Osteoblast (primary cell): ENCODE results near the gene ARL13A. TPM values are rescaled to one million over a fixed set of nuclear protein-coding genes. Genes with fewer than 3 reads are reported as not detected.

Experiments used
- DNase-seq: peaks from one replicate; pipeline ENCODE4 v3.0.0; 2011; ENCODE audit warnings: low spot score, mixed read lengths; ENCODE audit not compliant: insufficient read length; ENCODE audit errors: missing footprints
- H2AFZ ChIP-seq: 2 replicates; pipeline ENCODE4 v1.6.0; 2011; ENCODE audit warnings: mild to moderate bottlenecking, low read length
- H3K27ac ChIP-seq: 2 replicates; pipeline ENCODE4 v1.5.1; 2011; ENCODE audit warnings: mild to moderate bottlenecking, low read depth, low read length, moderate library complexity
- H3K27me3 ChIP-seq: 2 replicates; pipeline ENCODE4 v1.6.0; 2012; ENCODE audit warnings: mild to moderate bottlenecking, control low read depth, inconsistent platforms, low read length, moderate library complexity; ENCODE audit not compliant: insufficient read depth
- H3K36me3 ChIP-seq: 2 replicates; pipeline ENCODE4 v1.5.1; 2011; ENCODE audit warnings: mild to moderate bottlenecking, low read length, control low read depth, moderate library complexity; ENCODE audit not compliant: insufficient read depth
- H3K4me1 ChIP-seq: 2 replicates; pipeline ENCODE4 v1.5.1; 2011; ENCODE audit warnings: mild to moderate bottlenecking, low read length, control low read depth, moderate library complexity; ENCODE audit not compliant: insufficient read depth
- H3K4me2 ChIP-seq: 2 replicates; pipeline ENCODE4 v1.6.0; 2011; ENCODE audit warnings: mild to moderate bottlenecking, low read length; ENCODE audit not compliant: insufficient read depth
- H3K4me3 ChIP-seq: fragments of 200-600 bp; sonication (generic); 3 replicates; pipeline ENCODE4 v1.5.1; 2012; ENCODE audit warnings: mild to moderate bottlenecking, low read length, inconsistent platforms; ENCODE audit not compliant: insufficient read depth
- H3K79me2 ChIP-seq: 2 replicates; pipeline ENCODE4 v1.6.0; 2012; ENCODE audit warnings: mild to moderate bottlenecking, low read length, control low read depth, inconsistent platforms; ENCODE audit not compliant: insufficient read depth
- H3K9me3 ChIP-seq: 2 replicates; pipeline ENCODE4 v1.5.1; 2011; ENCODE audit warnings: low read depth, low read length, control low read depth
- H4K20me1 ChIP-seq: 2 replicates; pipeline ENCODE4 v1.6.0; 2012; ENCODE audit warnings: mild to moderate bottlenecking, low read length, control low read depth; ENCODE audit not compliant: insufficient read depth
- CTCF ChIP-seq: IDR thresholded peaks from 2 replicates; pipeline ENCODE4 v1.5.1; 2011; ENCODE audit warnings: mild to moderate bottlenecking, low read depth, low read length, moderate library complexity; ENCODE audit errors: extremely low read depth
- total RNA-seq: library from RNA; depleted of rRNA; stranded (reverse); fragments of >200 nt; gene quantifications from 2 replicates; pipeline ENCODE4 v1.2.3, GENCODE V29; 2012

Gene ARL13A
- total RNA-seq, 1 donor = not detected

- no peak for DNase-seq
- no peak overlapping the region for H3K4me3 ChIP-seq
- no peak overlapping the region for H3K4me2 ChIP-seq
- no peaks in the 10 kb centered on the region for H3K79me2 ChIP-seq
- peaks cover 14% of the 10 kb centered on the region for H3K4me1 ChIP-seq
- H3K36me3 ChIP-seq = no peaks in the 10 kb centered on the region
- no peak overlapping the region for H2AFZ ChIP-seq
- no peaks in the 10 kb centered on the region for H3K27me3 ChIP-seq
- no peaks in the 10 kb centered on the region for H4K20me1 ChIP-seq
- no peak for TF ChIP-seq CTCF
- H3K27ac ChIP-seq = no peak overlapping the region
- H3K9me3 ChIP-seq = no peaks in the 10 kb centered on the region
These were observed 15.3 kb downstream of the ARL13A start for GRCh38 chrX:100984818-100985217.

- no peak for DNase-seq
- Histone ChIP-seq H3K36me3 (no peaks in the 10 kb centered on the region), H3K27me3 (no peaks in the 10 kb centered on the region), H3K9me3 (no peaks in the 10 kb centered on the region), H4K20me1 (no peaks in the 10 kb centered on the region), H3K4me3 (no peak overlapping the region), H3K4me1 (peaks cover 10% of the 10 kb centered on the region), H2AFZ (no peak overlapping the region), H3K4me2 (no peak overlapping the region), H3K27ac (no peak overlapping the region), H3K79me2 (no peaks in the 10 kb centered on the region)
- TF ChIP-seq CTCF = no peak
These were observed 20.6 kb downstream of the ARL13A start for GRCh38 chrX:100990139-100990538.

- Histone ChIP-seq H3K27ac (peak overlapping the region; percentile 80), H3K79me2 (no peaks in the 10 kb centered on the region), H3K4me1 (peaks cover 12% of the 10 kb centered on the region), H3K9me3 (peaks cover 2% of the 10 kb centered on the region), H3K4me3 (no peak overlapping the region), H3K36me3 (peaks cover 9% of the 10 kb centered on the region), H3K27me3 (no peaks in the 10 kb centered on the region), H2AFZ (no peak overlapping the region), H3K4me2 (no peak overlapping the region), H4K20me1 (no peaks in the 10 kb centered on the region)
- no peak for DNase-seq
- TF ChIP-seq CTCF = no peak
These were observed 25.1 kb downstream of the ARL13A start for GRCh38 chrX:100994352-100995281.

- Histone ChIP-seq H3K4me3 (no peak overlapping the region), H3K4me2 (peak overlapping the region; percentile 23), H3K27me3 (no peaks in the 10 kb centered on the region), H3K9me3 (peaks cover 2% of the 10 kb centered on the region), H3K27ac (peak overlapping the region; percentile 80), H4K20me1 (no peaks in the 10 kb centered on the region), H2AFZ (no peak overlapping the region), H3K4me1 (peaks cover 12% of the 10 kb centered on the region), H3K79me2 (no peaks in the 10 kb centered on the region), H3K36me3 (peaks cover 9% of the 10 kb centered on the region)
- DNase-seq = peak; percentile 83
- no peak for TF ChIP-seq CTCF
These were observed 26.0 kb downstream of the ARL13A start for GRCh38 chrX:100995469-100995868.
